Measurements from ENCODE around the gene VPS54.

- TF ChIP-seq CTCF (IDR thresholded peaks at IDR 0.05) (no peak), REST (IDR thresholded peaks at IDR 0.05; ENCODE audit: insufficient read depth in 1 of 2, low read depth in 2 of 2, low read length in 1 of 2) (no peak), POLR2AphosphoS5 (IDR thresholded peaks at IDR 0.05; ENCODE audit: low read depth, low read length) (no peak), SIN3A (IDR thresholded peaks at IDR 0.05; ENCODE audit: borderline replicate concordance, insufficient read depth, low read depth, low read length) (no peak)
These were observed 33.4 kb upstream of the VPS54 start for GRCh38 chr2:64052463-64053241.
